ENCODE data around the gene NEK4.

NEK4 gene

GRCh38 chr3:52792961-52793695, 22.4 kb upstream of the NEK4 start:
- Histone ChIP-seq H3K9me3 (ENCODE audit: insufficient read depth, low read length) (no peaks in the 10 kb centered on the region), H2AFZ (ENCODE audit: low read depth, low read length) (no peak overlapping the region; the same call in 1 of the 2 replicates), H3K27me3 (ENCODE audit: low read depth, low read length) (no peaks in the 10 kb centered on the region), H3K4me3 (ENCODE audit: low read length) (no peak overlapping the region), H3K4me1 (ENCODE audit: low read length) (0 out of 2 replicates have a peak, but pooled peaks cover 4% of the 10 kb centered on the region), H4K20me1 (ENCODE audit: insufficient read depth, low read length) (no peaks in the 10 kb centered on the region), H3K27ac (ENCODE audit: low read length) (no peak overlapping the region), H3K36me3 (replicated peaks; ENCODE audit: low read depth, low read length) (no peaks in the 10 kb centered on the region), H3K4me2 (ENCODE audit: low read length) (no peak overlapping the region), H3K9ac (ENCODE audit: low read length) (no peak overlapping the region), H3K79me2 (ENCODE audit: low read length) (no peaks in the 10 kb centered on the region)
- TF ChIP-seq EZH2phosphoT487 (IDR thresholded peaks at IDR 0.05; ENCODE audit: low read depth) (no peak), CTCF (IDR thresholded peaks at IDR 0.05; ENCODE audit: low read depth, low read length) (no peak)

- Histone ChIP-seq H3K4me2 (ENCODE audit: low read length) (no peak overlapping the region), H3K4me3 (ENCODE audit: low read length) (no peak overlapping the region), H3K79me2 (ENCODE audit: low read length) (no peaks in the 10 kb centered on the region), H3K9me3 (ENCODE audit: insufficient read depth, low read length) (no peaks in the 10 kb centered on the region), H3K27me3 (ENCODE audit: low read depth, low read length) (no peaks in the 10 kb centered on the region), H3K36me3 (replicated peaks; ENCODE audit: low read depth, low read length) (no peaks in the 10 kb centered on the region), H4K20me1 (ENCODE audit: insufficient read depth, low read length) (no peaks in the 10 kb centered on the region), H2AFZ (ENCODE audit: low read depth, low read length) (no peak overlapping the region), H3K9ac (ENCODE audit: low read length) (no peak overlapping the region), H3K27ac (ENCODE audit: low read length) (no peak overlapping the region), H3K4me1 (ENCODE audit: low read length) (0 out of 2 replicates have a peak, but pooled peaks cover 4% of the 10 kb centered on the region)
- TF ChIP-seq CTCF (IDR thresholded peaks at IDR 0.05; ENCODE audit: low read depth, low read length) (peak; percentile 29; the same call in 1 of the 2 replicates), EZH2phosphoT487 (IDR thresholded peaks at IDR 0.05; ENCODE audit: low read depth) (no peak)
Observed at GRCh38 chr3:52792413-52792812, 21.7 kb upstream of the NEK4 start.

GRCh38 chr3:52791928-52792327, 21.2 kb upstream of the NEK4 start:
- no peak overlapping the region for H3K27ac ChIP-seq (ENCODE audit: low read length)
- no peak overlapping the region for H2AFZ ChIP-seq (ENCODE audit: low read depth, low read length)
- no peaks in the 10 kb centered on the region for H3K9me3 ChIP-seq (ENCODE audit: insufficient read depth, low read length)
- no peaks in the 10 kb centered on the region for H3K27me3 ChIP-seq (ENCODE audit: low read depth, low read length)
- no peak overlapping the region for H3K4me3 ChIP-seq (ENCODE audit: low read length)
- TF ChIP-seq EZH2phosphoT487 (IDR thresholded peaks at IDR 0.05; ENCODE audit: low read depth) (no peak), CTCF (IDR thresholded peaks at IDR 0.05; ENCODE audit: low read depth, low read length) (no peak)
- no peak overlapping the region for H3K9ac ChIP-seq (ENCODE audit: low read length)
- H3K4me2 ChIP-seq (ENCODE audit: low read length), result no peak overlapping the region
- no peaks in the 10 kb centered on the region for H4K20me1 ChIP-seq (ENCODE audit: insufficient read depth, low read length)
- H3K4me1 ChIP-seq (ENCODE audit: low read length), result 0 out of 2 replicates have a peak, but pooled peaks cover 4% of the 10 kb centered on the region
- H3K36me3 ChIP-seq (replicated peaks; ENCODE audit: low read depth, low read length), result no peaks in the 10 kb centered on the region
- H3K79me2 ChIP-seq (ENCODE audit: low read length), result no peaks in the 10 kb centered on the region

GRCh38 chr3:52791366-52791765, 20.6 kb upstream of the NEK4 start:
- Histone ChIP-seq H3K36me3 (replicated peaks; ENCODE audit: low read depth, low read length) (no peaks in the 10 kb centered on the region), H4K20me1 (ENCODE audit: insufficient read depth, low read length) (no peaks in the 10 kb centered on the region), H2AFZ (ENCODE audit: low read depth, low read length) (no peak overlapping the region), H3K4me1 (ENCODE audit: low read length) (0 out of 2 replicates have a peak, but pooled peaks cover 4% of the 10 kb centered on the region), H3K27me3 (ENCODE audit: low read depth, low read length) (no peaks in the 10 kb centered on the region), H3K9ac (ENCODE audit: low read length) (no peak overlapping the region), H3K27ac (ENCODE audit: low read length) (no peak overlapping the region), H3K9me3 (ENCODE audit: insufficient read depth, low read length) (no peaks in the 10 kb centered on the region), H3K79me2 (ENCODE audit: low read length) (no peaks in the 10 kb centered on the region), H3K4me2 (ENCODE audit: low read length) (no peak overlapping the region), H3K4me3 (ENCODE audit: low read length) (no peak overlapping the region)
- TF ChIP-seq EZH2phosphoT487 (IDR thresholded peaks at IDR 0.05; ENCODE audit: low read depth), result no peak
- TF ChIP-seq CTCF (IDR thresholded peaks at IDR 0.05; ENCODE audit: low read depth, low read length), result no peak
